IMR-90 (cell line): ENCODE measurements around the gene PTPRG. TPM values are rescaled to one million over a fixed set of nuclear protein-coding genes. Genes with fewer than 3 reads are reported as not detected.

Source experiments
- ATAC-seq: fragments of 200-7000 bp; cut with Tn5 transposase; 2 replicates; pipeline ENCODE4 v1.9.1; 2020; ENCODE audit warnings: low read depth, mild to moderate bottlenecking, moderate library complexity
- BruUV-seq: library from RNA; stranded (reverse); fragments of 400-500 nt; replicated peaks from 2 replicates; lab custom pipeline; 2021; lab: Mats Ljungman, UMichigan
- CTCF ChIA-PET: fragments of 300-600 bp; formaldehyde crosslinking; extraction: SDS; loops from one replicate; lab custom pipeline; 2021; ENCODE audit warnings: antibody characterized with exemption; lab: Yijun Ruan, JAX
- POLR2A ChIA-PET: fragments of 300-600 bp; sonication (Branson Sonifier 250); formaldehyde crosslinking; loops from one replicate; lab custom pipeline; 2022; ENCODE audit warnings: antibody characterized with exemption; ENCODE audit not compliant: unreplicated experiment; lab: Charles Lee
- DNase-seq: peaks from one replicate; pipeline ENCODE4 v3.0.0; 2013
- H2AFZ ChIP-seq: replicated peaks from 2 replicates; pipeline ENCODE3; 2013; ENCODE audit warnings: low read length, mild to moderate bottlenecking; ENCODE audit not compliant: poor library complexity
- H2AK5ac ChIP-seq: 2 replicates; pipeline ENCODE4 v1.6.1; 2013; ENCODE audit warnings: low read depth, low read length, inconsistent platforms
- H2AK9ac ChIP-seq: replicated peaks from 2 replicates; pipeline ENCODE3; 2013; ENCODE audit warnings: mild to moderate bottlenecking, low read depth, low read length, moderate library complexity; ENCODE audit not compliant: poor library complexity
- H2BK120ac ChIP-seq: 2 replicates; pipeline ENCODE4 v1.6.1; 2013; ENCODE audit warnings: low read depth, low read length, inconsistent platforms
- H2BK15ac ChIP-seq: 3 replicates; pipeline ENCODE4 v1.6.1; 2013; ENCODE audit warnings: low read depth, low read length, inconsistent platforms
- H2BK20ac ChIP-seq: 2 replicates; pipeline ENCODE4 v1.6.1; 2013; ENCODE audit warnings: low read depth, mild to moderate bottlenecking, inconsistent platforms, low read length, moderate library complexity
- H2BK5ac ChIP-seq: 2 replicates; pipeline ENCODE4 v1.6.1; 2013; ENCODE audit warnings: mild to moderate bottlenecking, low read depth, low read length, inconsistent platforms; ENCODE audit not compliant: poor library complexity, severe bottlenecking
- H3K14ac ChIP-seq: replicated peaks from 2 replicates; pipeline ENCODE4 v1.6.1; 2013; ENCODE audit warnings: low read depth, low read length, inconsistent platforms
- H3K18ac ChIP-seq: 2 replicates; pipeline ENCODE4 v1.6.1; 2013; ENCODE audit warnings: low read depth, low read length, control low read depth
- H3K23ac ChIP-seq: 2 replicates; pipeline ENCODE4 v1.6.1; 2013; ENCODE audit warnings: low read depth, low read length, inconsistent platforms
- H3K27ac ChIP-seq: 2 replicates; pipeline ENCODE4 v1.5.1; 2013; ENCODE audit warnings: mild to moderate bottlenecking, control low read depth, low read length; ENCODE audit not compliant: insufficient read depth
- H3K27me3 ChIP-seq: 2 replicates; pipeline ENCODE4 v1.6.1; 2013; ENCODE audit warnings: low read length; ENCODE audit not compliant: control insufficient read depth, insufficient read depth
- H3K36me3 ChIP-seq: 2 replicates; pipeline ENCODE4 v1.6.1; 2013; ENCODE audit warnings: low read length, mixed read lengths; ENCODE audit not compliant: control insufficient read depth, insufficient read depth
- H3K4ac ChIP-seq: 2 replicates; pipeline ENCODE4 v1.6.1; 2013; ENCODE audit warnings: low read depth, low read length, inconsistent platforms
- H3K4me1 ChIP-seq: 2 replicates; pipeline ENCODE4 v1.6.1; 2013; ENCODE audit warnings: low read length, mixed read lengths; ENCODE audit not compliant: control insufficient read depth, insufficient read depth
- H3K4me2 ChIP-seq: 2 replicates; pipeline ENCODE4 v1.6.1; 2013; ENCODE audit warnings: low read depth, mild to moderate bottlenecking, control low read depth, low read length, moderate library complexity
- H3K4me3 ChIP-seq: 2 replicates; pipeline ENCODE4 v1.5.1; 2013; ENCODE audit warnings: low read depth, mild to moderate bottlenecking, control low read depth, low read length, moderate library complexity; ENCODE audit not compliant: insufficient read depth
- H3K56ac ChIP-seq: 2 replicates; pipeline ENCODE4 v1.6.1; 2013; ENCODE audit warnings: low read length, inconsistent platforms; ENCODE audit not compliant: insufficient read depth; ENCODE audit errors: extremely low read depth
- H3K79me1 ChIP-seq, 2 experiments: 2 replicates each; pipeline ENCODE4 v1.6.1; 2013; ENCODE audit warnings: low read length in 2 of 2, inconsistent platforms in 1 of 2, low read depth in 1 of 2
- H3K9ac ChIP-seq: 2 replicates; pipeline ENCODE4 v1.6.1; 2013; ENCODE audit warnings: low read depth, low read length, control low read depth
- H3K9me1 ChIP-seq: 2 replicates; pipeline ENCODE4 v1.6.1; 2013; ENCODE audit warnings: low read length, inconsistent platforms; ENCODE audit not compliant: insufficient read depth
- H3K9me3 ChIP-seq: 2 replicates; pipeline ENCODE4 v1.6.1; 2013; ENCODE audit warnings: low read length; ENCODE audit not compliant: control insufficient read depth, insufficient read depth
- H4K20me1 ChIP-seq: 2 replicates; pipeline ENCODE4 v1.6.1; 2013; ENCODE audit warnings: low read length, inconsistent platforms; ENCODE audit not compliant: insufficient read depth
- H4K5ac ChIP-seq: 2 replicates; pipeline ENCODE4 v1.6.1; 2013; ENCODE audit warnings: mild to moderate bottlenecking, low read depth, low read length, control low read depth
- H4K8ac ChIP-seq, 2 experiments: 2 replicates each; pipeline ENCODE4 v1.6.1; 2013; ENCODE audit warnings: low read depth in 2 of 2, low read length in 2 of 2, control low read depth in 1 of 2, inconsistent platforms in 1 of 2
- H4K91ac ChIP-seq: 2 replicates; pipeline ENCODE4 v1.6.1; 2013; ENCODE audit warnings: low read depth, low read length, inconsistent platforms; ENCODE audit not compliant: insufficient read depth
- CHD1 ChIP-seq: IDR thresholded peaks from 2 replicates; pipeline ENCODE4 v1.6.1; 2012; ENCODE audit warnings: low read depth, low read length, improper control_type of control experiment
- MAFK ChIP-seq: IDR thresholded peaks from 2 replicates; pipeline ENCODE4 v1.6.1; 2012; ENCODE audit warnings: low read depth, low read length, improper control_type of control experiment
- SMC3 ChIP-seq: fragments of 150-350 bp; IDR thresholded peaks from 2 replicates; pipeline ENCODE4 v1.6.1; 2016; ENCODE audit warnings: low read depth, mild to moderate bottlenecking, antibody characterized with exemption, low read length, moderate library complexity
- WGBS, 2 experiments: methylation state at CpG; one replicate each; pipeline versions ENCODE4 v1.1.5 to v1.1.7; 2013; ENCODE audit warnings: missing lambda C conversion rate in 2 of 2; ENCODE audit not compliant: insufficient read length in 1 of 2; ENCODE audit errors: extremely low coverage in 2 of 2; 5-methylcytosine and 5-hydroxymethylcytosine counted together
- dilution Hi-C: fragments of 300-500 bp; cut with HindIII; formaldehyde crosslinking; loops from one replicate; pipeline ENCODE4 v1.14.3; 2018; ENCODE audit warnings: low sequenced_read_pairs; ENCODE audit not compliant: unreplicated experiment
- in situ Hi-C: fragments of 300-500 bp; cut with MboI; formaldehyde crosslinking; loops from 3 replicates; pipeline ENCODE4 v1.14.3; 2019; ENCODE audit warnings: low sequenced_read_pairs, inconsistent platforms, mixed read lengths
- intact Hi-C: fragments of 100-400 bp; cut with micrococcal nuclease; formaldehyde crosslinking; loops from 2 replicates; pipeline ENCODE4 v1.10.0; 2022
- polyA plus RNA-seq, 3 experiments: library from polyadenylated mRNA; depleted of rRNA; stranded (reverse); fragments of >200 nt; gene quantifications; 2 replicates each; pipeline ENCODE4 v1.2.3, GENCODE V29; 2012; ENCODE audit warnings: low replicate concordance in 1 of 3
- total RNA-seq: library from RNA; depleted of rRNA; stranded (reverse); fragments of >200 nt; gene quantifications from 2 replicates; pipeline ENCODE4 v1.2.3, GENCODE V29; 2012

PTPRG gene
- total and polyA plus RNA-seq, 2 of the 4 experiments (the other 2 are of a cell fraction): 7.7 to 31.0 TPM

DNA sequence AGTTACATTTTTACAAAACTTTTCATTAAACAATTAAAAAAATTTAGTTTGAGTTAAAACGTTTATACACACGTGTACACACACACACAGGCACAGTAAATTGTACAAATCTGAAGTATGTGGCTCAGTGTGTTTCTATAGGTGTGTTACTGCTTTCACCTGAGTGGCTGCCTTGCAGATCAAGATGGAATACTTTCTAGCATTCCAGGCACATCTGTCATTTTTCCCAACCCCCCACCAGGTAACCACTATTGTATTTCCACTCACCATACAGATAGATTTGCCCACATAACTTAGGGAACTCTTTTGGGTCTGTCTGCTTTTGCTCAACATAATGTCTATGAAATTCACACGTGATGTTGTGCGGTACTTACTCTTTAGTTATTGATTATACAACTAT is 141.1 kb downstream of the PTPRG start:
- no peak overlapping the region for H4K5ac ChIP-seq
- TF ChIP-seq SMC3: no peak
- TF ChIP-seq MAFK: no peak
- TF ChIP-seq CHD1: no peak
- no peak overlapping the region for H3K18ac ChIP-seq
- H3K14ac ChIP-seq: no peak overlapping the region
- no peak overlapping the region for H3K23ac ChIP-seq
- no peak overlapping the region for H4K8ac ChIP-seq
- DNase-seq (no peak), ATAC-seq (no peak)
- H4K91ac ChIP-seq: no peak overlapping the region
- no peak overlapping the region for H2AK5ac ChIP-seq
- ChIA-PET POLR2A (no interaction called here), CTCF (no interaction called here)
- no peak overlapping the region for H3K56ac ChIP-seq
- H2BK20ac ChIP-seq: no peak overlapping the region
- no peak overlapping the region for H3K4me2 ChIP-seq
- no peak overlapping the region for H3K27ac ChIP-seq
- H2BK15ac ChIP-seq: no peak overlapping the region
- H2AK9ac ChIP-seq: no peak overlapping the region
- no peaks in the 10 kb centered on the region for H3K4me1 ChIP-seq
- H3K9me1 ChIP-seq: peaks cover 5% of the 10 kb centered on the region; the same call in 1 of the 2 replicates
- WGBS, 2 experiments: no CpG with 5 or more reads among the region's 4 CpGs
- BruUV-seq: no TSS peak
- no peak overlapping the region for H3K9ac ChIP-seq
- H3K36me3 ChIP-seq: no peaks in the 10 kb centered on the region
- H3K4ac ChIP-seq: no peak overlapping the region
- H4K20me1 ChIP-seq: peaks cover 6% of the 10 kb centered on the region; the same call in 1 of the 2 replicates
- dilution Hi-C loops (no loop called here), in situ Hi-C loops (no loop called here), intact Hi-C loops (no loop called here)
- H2AFZ ChIP-seq: no peak overlapping the region
- H3K9me3 ChIP-seq: no peaks in the 10 kb centered on the region
- H2BK120ac ChIP-seq: no peak overlapping the region
- no peak overlapping the region for H2BK5ac ChIP-seq
- no peaks in the 10 kb centered on the region for H3K27me3 ChIP-seq
- no peak overlapping the region for H3K4me3 ChIP-seq
- H3K79me1 ChIP-seq: peaks cover 24 to 38% of the 10 kb centered on the region in 2 experiments
